GM12874 (cell line): ENCODE measurements around the gene ADAT2.

Source experiments
- CTCF ChIP-seq: IDR thresholded peaks from 2 replicates; pipeline ENCODE4 v1.5.1; 2011; ENCODE audit warnings: low read depth, mild to moderate bottlenecking, control low read depth, low read length, moderate library complexity; ENCODE audit not compliant: insufficient read depth

Gene ADAT2

GRCh38 chr6:143431226-143431625 lies 19.3 kb downstream of the ADAT2 start:
- TF ChIP-seq CTCF = no peak

GRCh38 chr6:143429970-143430369 lies 20.5 kb downstream of the ADAT2 start:
- no peak for TF ChIP-seq CTCF

- peak; percentile 93 for TF ChIP-seq CTCF
Measured at GRCh38 chr6:143427109-143427817, 23.2 kb downstream of the ADAT2 start.

GRCh38 chr6:143426026-143426425 lies 24.5 kb downstream of the ADAT2 start:
- no peak for TF ChIP-seq CTCF

- no peak for TF ChIP-seq CTCF
Measured at GRCh38 chr6:143419526-143419925, 31.0 kb downstream of the ADAT2 start.

GRCh38 chr6:143414769-143415168 lies 35.7 kb downstream of the ADAT2 start:
- TF ChIP-seq CTCF = no peak

- TF ChIP-seq CTCF = no peak
Measured at GRCh38 chr6:143410859-143411270, 39.6 kb downstream of the ADAT2 start.
